Mononuclear cell (primary cell): ENCODE measurements around the gene CKAP4. TPM values are rescaled to one million over a fixed set of nuclear protein-coding genes. Genes with fewer than 3 reads are reported as not detected.

ENCODE experiments used
- H3K27me3 ChIP-seq: 2 replicates; pipeline ENCODE4 v1.6.0; 2011; ENCODE audit warnings: low read length, control low read depth; ENCODE audit not compliant: insufficient read depth
- H3K4me1 ChIP-seq: 2 replicates; pipeline ENCODE4 v1.5.1; 2011; ENCODE audit warnings: mild to moderate bottlenecking, low read length, control low read depth; ENCODE audit not compliant: insufficient read depth
- H3K4me3 ChIP-seq: 2 replicates; pipeline ENCODE4 v1.5.1; 2011; ENCODE audit warnings: mild to moderate bottlenecking, low read length, moderate library complexity
- H3K9me3 ChIP-seq: 2 replicates; pipeline ENCODE4 v1.5.1; 2011; ENCODE audit warnings: low read depth, mild to moderate bottlenecking, control low read depth, low read length
- total RNA-seq: library from RNA; depleted of rRNA; stranded (reverse); fragments of >200 nt; gene quantifications from one replicate; pipeline ENCODE4 v1.2.3, GENCODE V29; 2012

The CKAP4 gene
- total RNA-seq, 1 donor, result 40.4 TPM

GRCh38 chr12:106256524-106256923 lies 8.7 kb upstream of the CKAP4 start:
- Histone ChIP-seq H3K4me1 (peaks cover 10% of the 10 kb centered on the region), H3K27me3 (no peaks in the 10 kb centered on the region), H3K9me3 (no peaks in the 10 kb centered on the region), H3K4me3 (no peak overlapping the region)

- Histone ChIP-seq H3K9me3 (no peaks in the 10 kb centered on the region), H3K4me1 (peaks cover 16% of the 10 kb centered on the region), H3K27me3 (no peaks in the 10 kb centered on the region), H3K4me3 (no peak overlapping the region)
Observed at GRCh38 chr12:106255952-106256351, 8.1 kb upstream of the CKAP4 start.

GRCh38 chr12:106255493-106255892 lies 7.7 kb upstream of the CKAP4 start:
- no peaks in the 10 kb centered on the region for H3K27me3 ChIP-seq
- H3K9me3 ChIP-seq, result no peaks in the 10 kb centered on the region
- H3K4me1 ChIP-seq, result peaks cover 21% of the 10 kb centered on the region
- no peak overlapping the region for H3K4me3 ChIP-seq

GRCh38 chr12:106254724-106255123 lies 6.9 kb upstream of the CKAP4 start:
- H3K27me3 ChIP-seq, result no peaks in the 10 kb centered on the region
- H3K4me1 ChIP-seq, result peaks cover 26% of the 10 kb centered on the region
- H3K4me3 ChIP-seq, result no peak overlapping the region
- no peaks in the 10 kb centered on the region for H3K9me3 ChIP-seq

GRCh38 chr12:106251631-106252455 lies 4.0 kb upstream of the CKAP4 start:
- Histone ChIP-seq H3K4me1 (peaks cover 44% of the 10 kb centered on the region), H3K9me3 (no peaks in the 10 kb centered on the region), H3K4me3 (no peak overlapping the region), H3K27me3 (no peaks in the 10 kb centered on the region)

- Histone ChIP-seq H3K4me3 (no peak overlapping the region), H3K9me3 (no peaks in the 10 kb centered on the region), H3K4me1 (peaks cover 66% of the 10 kb centered on the region), H3K27me3 (no peaks in the 10 kb centered on the region)
Observed at GRCh38 chr12:106249411-106250135, 1.8 kb upstream of the CKAP4 start.

GRCh38 chr12:106248846-106249371 lies 1.1 kb upstream of the CKAP4 start:
- Histone ChIP-seq H3K4me3 (peak overlapping the region; percentile 64), H3K4me1 (peaks cover 73% of the 10 kb centered on the region), H3K9me3 (no peaks in the 10 kb centered on the region), H3K27me3 (no peaks in the 10 kb centered on the region)

- peaks cover 73% of the 10 kb centered on the region for H3K4me1 ChIP-seq
- peak overlapping the region; percentile 64 for H3K4me3 ChIP-seq
- no peaks in the 10 kb centered on the region for H3K9me3 ChIP-seq
- no peaks in the 10 kb centered on the region for H3K27me3 ChIP-seq
Observed at GRCh38 chr12:106248312-106248845, 559 bp upstream of the CKAP4 start.

GRCh38 chr12:106246891-106247673 lies 738 bp downstream of the CKAP4 start:
- peaks cover 77% of the 10 kb centered on the region for H3K4me1 ChIP-seq
- H3K9me3 ChIP-seq, result no peaks in the 10 kb centered on the region
- peak overlapping the region; percentile 64 for H3K4me3 ChIP-seq
- no peaks in the 10 kb centered on the region for H3K27me3 ChIP-seq

GRCh38 chr12:106245767-106246166 lies 2.1 kb downstream of the CKAP4 start:
- peaks cover 63% of the 10 kb centered on the region for H3K4me1 ChIP-seq
- H3K9me3 ChIP-seq, result no peaks in the 10 kb centered on the region
- no peaks in the 10 kb centered on the region for H3K27me3 ChIP-seq
- H3K4me3 ChIP-seq, result peak overlapping the region; percentile 20

GRCh38 chr12:106243620-106244019 lies 4.2 kb downstream of the CKAP4 start:
- peaks cover 42% of the 10 kb centered on the region for H3K4me1 ChIP-seq
- H3K9me3 ChIP-seq, result no peaks in the 10 kb centered on the region
- no peak overlapping the region for H3K4me3 ChIP-seq
- no peaks in the 10 kb centered on the region for H3K27me3 ChIP-seq

- no peaks in the 10 kb centered on the region for H3K27me3 ChIP-seq
- H3K9me3 ChIP-seq, result no peaks in the 10 kb centered on the region
- no peak overlapping the region for H3K4me3 ChIP-seq
- peaks cover 25% of the 10 kb centered on the region for H3K4me1 ChIP-seq
Observed at GRCh38 chr12:106240821-106241220, 7.0 kb downstream of the CKAP4 start.

- H3K9me3 ChIP-seq, result no peaks in the 10 kb centered on the region
- no peaks in the 10 kb centered on the region for H3K27me3 ChIP-seq
- peaks cover 25% of the 10 kb centered on the region for H3K4me1 ChIP-seq
- no peak overlapping the region for H3K4me3 ChIP-seq
Observed at GRCh38 chr12:106239951-106240335, 7.9 kb downstream of the CKAP4 start.

GRCh38 chr12:106239241-106239950 lies 8.4 kb downstream of the CKAP4 start:
- H3K9me3 ChIP-seq, result no peaks in the 10 kb centered on the region
- H3K4me3 ChIP-seq, result no peak overlapping the region
- H3K27me3 ChIP-seq, result no peaks in the 10 kb centered on the region
- peaks cover 23% of the 10 kb centered on the region for H3K4me1 ChIP-seq
